ENCODE results near the gene CADM1. TPM values are rescaled to one million over a fixed set of nuclear protein-coding genes. Genes with fewer than 3 reads are reported as not detected.

CADM1 gene
- total RNA-seq, 1 experiment from 2014 or later = 1.1 TPM

DNA sequence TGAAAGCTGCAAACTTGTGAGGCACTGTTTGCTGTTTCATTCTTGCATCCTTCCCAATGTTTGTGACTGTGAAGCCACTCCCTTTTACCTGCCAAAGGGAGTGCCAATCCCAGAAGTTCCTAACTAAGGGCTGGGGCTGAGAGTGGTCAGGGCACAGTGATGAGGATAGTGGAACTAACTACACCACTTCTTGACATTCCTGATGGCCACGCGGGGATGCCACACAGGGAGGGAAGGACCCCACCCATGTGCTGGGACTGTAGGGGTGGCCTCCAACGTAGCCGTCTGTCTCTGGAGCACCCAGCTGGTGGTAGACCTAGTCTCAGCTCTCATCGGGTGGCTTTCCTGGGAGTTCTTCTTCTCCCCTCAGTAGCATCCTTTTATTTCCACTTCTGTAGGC, 335.5 kb downstream of the CADM1 start:
- no peaks in the 10 kb centered on the region for H3K79me2 ChIP-seq (ENCODE audit: low read length)
- no peaks in the 10 kb centered on the region for H3K4me1 ChIP-seq (ENCODE audit: insufficient read depth, low read length)
- no peaks in the 10 kb centered on the region for H3K36me3 ChIP-seq (ENCODE audit: low read depth, low read length)
- no peaks in the 10 kb centered on the region for H4K20me1 ChIP-seq (ENCODE audit: low read length)
- ATAC-seq = no peak
- TF ChIP-seq, protein P1, sequence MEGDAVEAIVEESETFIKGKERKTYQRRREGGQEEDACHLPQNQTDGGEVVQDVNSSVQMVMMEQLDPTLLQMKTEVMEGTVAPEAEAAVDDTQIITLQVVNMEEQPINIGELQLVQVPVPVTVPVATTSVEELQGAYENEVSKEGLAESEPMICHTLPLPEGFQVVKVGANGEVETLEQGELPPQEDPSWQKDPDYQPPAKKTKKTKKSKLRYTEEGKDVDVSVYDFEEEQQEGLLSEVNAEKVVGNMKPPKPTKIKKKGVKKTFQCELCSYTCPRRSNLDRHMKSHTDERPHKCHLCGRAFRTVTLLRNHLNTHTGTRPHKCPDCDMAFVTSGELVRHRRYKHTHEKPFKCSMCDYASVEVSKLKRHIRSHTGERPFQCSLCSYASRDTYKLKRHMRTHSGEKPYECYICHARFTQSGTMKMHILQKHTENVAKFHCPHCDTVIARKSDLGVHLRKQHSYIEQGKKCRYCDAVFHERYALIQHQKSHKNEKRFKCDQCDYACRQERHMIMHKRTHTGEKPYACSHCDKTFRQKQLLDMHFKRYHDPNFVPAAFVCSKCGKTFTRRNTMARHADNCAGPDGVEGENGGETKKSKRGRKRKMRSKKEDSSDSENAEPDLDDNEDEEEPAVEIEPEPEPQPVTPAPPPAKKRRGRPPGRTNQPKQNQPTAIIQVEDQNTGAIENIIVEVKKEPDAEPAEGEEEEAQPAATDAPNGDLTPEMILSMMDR (conservative IDR thresholded peaks at IDR 0.05; ENCODE audit: low read depth, low read length) = no peak
- TF ChIP-seq EZH2 (IDR thresholded peaks at IDR 0.05; ENCODE audit: low read length, unreplicated experiment) (no peak), EZH2phosphoT487 (IDR thresholded peaks at IDR 0.05; ENCODE audit: borderline replicate concordance, low read length) (no peak)
- H3K9me2 ChIP-seq (replicated peaks; ENCODE audit: low read length) = no peaks in the 10 kb centered on the region
- no peak for DNase-seq
- H3K9ac ChIP-seq (ENCODE audit: low read length) = no peak overlapping the region
- no peak overlapping the region for H3K27ac ChIP-seq (ENCODE audit: low read length)
- ChIA-PET POLR2A (ENCODE audit: unreplicated experiment) (no interaction called here), CTCF (interaction anchor here (0.6 kb wide), 1 partner anchor 154 kb away, joined by 3 read pairs; no protein-coding TSS in a partner anchor)
- no peak overlapping the region for H2AFZ ChIP-seq (ENCODE audit: low read length)
- intact Hi-C loops (cut with micrococcal nuclease) = no loop called here
- no peaks in the 10 kb centered on the region for H3F3A ChIP-seq (ENCODE audit: low read length, unreplicated experiment)
- no peak overlapping the region for H3K4me2 ChIP-seq (ENCODE audit: low read length)
- no peak overlapping the region for H3K4me3 ChIP-seq (ENCODE audit: low read length)
- no TSS peak for BruUV-seq (replicated peaks)
- H3K27me3 ChIP-seq (ENCODE audit: low read length) = no peaks in the 10 kb centered on the region
- no peaks in the 10 kb centered on the region for H3K9me3 ChIP-seq (ENCODE audit: low read length)

DNA sequence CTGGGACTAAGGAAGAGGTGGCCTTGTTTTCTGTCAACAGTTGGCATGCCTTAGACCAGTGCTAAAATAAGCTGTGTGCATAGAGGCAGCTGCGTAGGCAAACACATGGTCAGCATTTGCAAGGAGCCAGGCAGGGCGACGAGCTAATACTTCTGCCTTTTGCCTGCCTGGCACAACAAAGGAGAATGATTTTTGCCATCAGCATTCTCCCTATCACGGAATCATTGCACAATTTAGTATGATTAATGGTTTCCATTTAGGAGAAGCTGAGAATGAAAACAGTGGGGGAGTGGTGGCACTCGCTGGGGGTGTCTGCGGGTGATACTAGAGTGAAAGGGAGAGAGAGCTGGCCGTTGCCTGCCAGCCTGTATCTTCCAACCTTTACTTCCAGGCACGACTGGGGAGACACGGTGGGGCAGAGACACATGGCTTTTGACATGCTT, 336.0 kb downstream of the CADM1 start:
- H3K36me3 ChIP-seq (ENCODE audit: low read depth, low read length) = no peaks in the 10 kb centered on the region
- H3K9me2 ChIP-seq (replicated peaks; ENCODE audit: low read length) = no peaks in the 10 kb centered on the region
- H3K4me1 ChIP-seq (ENCODE audit: insufficient read depth, low read length) = no peaks in the 10 kb centered on the region
- H3K9ac ChIP-seq (ENCODE audit: low read length) = no peak overlapping the region
- BruUV-seq (replicated peaks) = no TSS peak
- DNase-seq (no peak), ATAC-seq (no peak)
- no peak overlapping the region for H3K4me3 ChIP-seq (ENCODE audit: low read length)
- H3F3A ChIP-seq (ENCODE audit: low read length, unreplicated experiment) = no peaks in the 10 kb centered on the region
- H3K27ac ChIP-seq (ENCODE audit: low read length) = no peak overlapping the region
- no peaks in the 10 kb centered on the region for H3K79me2 ChIP-seq (ENCODE audit: low read length)
- intact Hi-C loops (cut with micrococcal nuclease) = no loop called here
- TF ChIP-seq EZH2 (IDR thresholded peaks at IDR 0.05; ENCODE audit: low read length, unreplicated experiment) = no peak
- TF ChIP-seq EZH2phosphoT487 (IDR thresholded peaks at IDR 0.05; ENCODE audit: borderline replicate concordance, low read length) = no peak
- TF ChIP-seq, protein P1 (conservative IDR thresholded peaks at IDR 0.05; ENCODE audit: low read depth, low read length) = no peak
- H4K20me1 ChIP-seq (ENCODE audit: low read length) = no peaks in the 10 kb centered on the region
- no peaks in the 10 kb centered on the region for H3K9me3 ChIP-seq (ENCODE audit: low read length)
- H2AFZ ChIP-seq (ENCODE audit: low read length) = no peak overlapping the region
- POLR2A ChIA-PET (ENCODE audit: unreplicated experiment) = no interaction called here
- no peaks in the 10 kb centered on the region for H3K27me3 ChIP-seq (ENCODE audit: low read length)
- CTCF ChIA-PET = no interaction called here
- H3K4me2 ChIP-seq (ENCODE audit: low read length) = no peak overlapping the region

DNA sequence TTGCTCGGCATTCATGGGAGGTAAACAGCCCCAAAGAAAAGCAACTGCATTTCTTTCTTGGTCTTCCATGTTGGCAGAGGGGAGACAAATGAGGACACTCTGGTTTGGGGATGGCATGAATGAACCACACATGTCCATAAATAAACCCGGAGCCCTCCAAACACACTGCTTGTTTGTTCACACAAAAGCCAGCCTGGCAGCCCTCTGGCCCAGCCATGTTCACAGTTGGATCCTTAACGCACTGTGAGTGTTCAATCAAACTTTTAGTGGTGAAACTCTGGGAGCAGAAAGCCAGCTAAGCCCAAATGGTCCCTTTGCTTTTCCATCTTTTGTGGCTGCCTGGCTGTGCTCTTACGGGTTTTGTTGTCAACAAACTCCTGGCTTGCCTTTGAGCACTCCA, 336.8 kb downstream of the CADM1 start:
- H4K20me1 ChIP-seq (ENCODE audit: low read length) = no peaks in the 10 kb centered on the region
- no peak overlapping the region for H3K4me2 ChIP-seq (ENCODE audit: low read length)
- BruUV-seq (replicated peaks) = no TSS peak
- TF ChIP-seq, protein P1 (conservative IDR thresholded peaks at IDR 0.05; ENCODE audit: low read depth, low read length) = no peak
- no peaks in the 10 kb centered on the region for H3K9me2 ChIP-seq (replicated peaks; ENCODE audit: low read length)
- H3K79me2 ChIP-seq (ENCODE audit: low read length) = no peaks in the 10 kb centered on the region
- DNase-seq = no peak
- CTCF ChIA-PET = no interaction called here
- POLR2A ChIA-PET (ENCODE audit: unreplicated experiment) = no interaction called here
- H2AFZ ChIP-seq (ENCODE audit: low read length) = no peak overlapping the region
- intact Hi-C loops (cut with micrococcal nuclease) = no loop called here
- no peaks in the 10 kb centered on the region for H3K36me3 ChIP-seq (ENCODE audit: low read depth, low read length)
- H3K27me3 ChIP-seq (ENCODE audit: low read length) = no peaks in the 10 kb centered on the region
- H3K9me3 ChIP-seq (ENCODE audit: low read length) = no peaks in the 10 kb centered on the region
- no peaks in the 10 kb centered on the region for H3K4me1 ChIP-seq (ENCODE audit: insufficient read depth, low read length)
- H3K27ac ChIP-seq (ENCODE audit: low read length) = no peak overlapping the region
- no peak overlapping the region for H3K9ac ChIP-seq (ENCODE audit: low read length)
- ATAC-seq = no peak
- H3K4me3 ChIP-seq (ENCODE audit: low read length) = no peak overlapping the region
- H3F3A ChIP-seq (ENCODE audit: low read length, unreplicated experiment) = no peaks in the 10 kb centered on the region
